Measurements from ENCODE around the gene PLD4.

PLD4 gene

DNA sequence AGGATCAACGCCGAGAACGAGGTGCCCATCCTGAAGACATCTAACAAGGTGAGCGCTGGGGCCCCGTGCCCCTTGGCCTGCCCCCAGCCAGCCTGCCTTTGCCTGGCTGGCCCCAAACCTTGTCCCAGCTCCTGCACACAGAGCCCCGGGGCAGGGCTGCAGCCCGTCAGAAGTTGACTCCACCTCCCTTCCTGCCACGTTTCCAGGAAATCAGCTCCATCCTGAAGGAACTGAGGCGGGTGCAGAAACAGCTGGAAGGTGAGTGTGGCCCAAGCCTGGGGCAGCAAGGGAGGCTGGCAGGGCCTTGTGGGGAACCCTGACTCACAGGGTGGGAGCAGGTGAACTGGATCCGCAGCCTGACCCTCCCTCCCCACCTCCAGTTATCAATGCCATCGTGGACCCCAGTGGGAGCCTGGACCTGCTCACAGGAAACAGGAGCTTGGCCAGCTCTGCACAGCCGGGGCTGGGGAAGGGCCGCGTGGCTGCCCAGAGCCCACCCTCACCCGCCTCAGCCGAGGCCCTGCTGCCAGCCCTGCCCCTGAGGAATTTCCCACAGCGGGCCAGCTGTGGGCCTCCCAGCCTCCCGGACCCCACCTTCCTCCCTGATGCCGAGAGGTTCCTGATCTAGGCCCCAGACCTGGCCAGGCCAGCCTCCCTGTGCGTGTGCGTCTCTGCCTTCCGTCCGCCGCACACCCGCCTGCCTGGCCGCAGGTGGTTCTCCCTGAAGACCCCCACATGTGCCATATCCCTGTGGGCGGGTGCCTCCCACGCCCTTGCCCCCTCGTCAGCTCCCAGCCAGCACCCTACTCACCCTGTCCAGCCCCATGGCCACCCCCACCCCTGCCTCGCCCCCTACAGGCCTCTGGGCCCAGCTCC, 30.1 kb upstream of the PLD4 start:
- no peak overlapping the region for H4K8ac ChIP-seq (ENCODE audit: low read length)
- no peak overlapping the region for H2BK12ac ChIP-seq (ENCODE audit: low read length in 2 of 2)
- H3K18ac ChIP-seq (ENCODE audit: low read depth in 1 of 2, low read length in 2 of 2): no peak overlapping the region
- peaks cover 17 to 58% of the 10 kb centered on the region in 2 experiments for H3K36me3 ChIP-seq (ENCODE audit: control insufficient read depth in 1 of 2, insufficient read depth in 2 of 2, low read depth in 1 of 2, low read length in 2 of 2)
- no peaks in the 10 kb centered on the region for H3K79me1 ChIP-seq (replicated peaks; ENCODE audit: low read length, poor library complexity, severe bottlenecking)
- DNase-seq: no peak
- no peak overlapping the region for H2BK5ac ChIP-seq (ENCODE audit: low read depth, low read length, poor library complexity, severe bottlenecking)
- H3K4ac ChIP-seq (ENCODE audit: low read depth in 1 of 2, low read length in 2 of 2): no peak overlapping the region
- no peak overlapping the region for H4K91ac ChIP-seq (ENCODE audit: low read length)
- no peak overlapping the region for H3K4me2 ChIP-seq (ENCODE audit: low read length, poor library complexity, severe bottlenecking)
- no peaks in the 10 kb centered on the region for H3K9me3 ChIP-seq (ENCODE audit: control insufficient read depth, low read length)
- 93% methylated on average over 29 of the region's 30 CpGs for WGBS
- H2BK15ac ChIP-seq (ENCODE audit: low read depth, poor library complexity, severe bottlenecking): no peak overlapping the region
- no peak overlapping the region for H3K14ac ChIP-seq (ENCODE audit: low read length in 2 of 2)
- no peak overlapping the region for H3K23ac ChIP-seq (ENCODE audit: low read length in 2 of 2)
- H2AFZ ChIP-seq (ENCODE audit: low read depth, low read length): no peak overlapping the region
- peaks cover 16% of the 10 kb centered on the region for H3K4me1 ChIP-seq (ENCODE audit: control insufficient read depth, insufficient read depth, low read depth, low read length)
- no peak overlapping the region for H3K4me3 ChIP-seq (ENCODE audit: insufficient read depth in 1 of 2, low read depth in 1 of 2, low read length in 2 of 2)
- H3K27me3 ChIP-seq (ENCODE audit: control insufficient read depth in 1 of 2, insufficient read depth in 1 of 2, low read length in 2 of 2): no peaks in the 10 kb centered on the region
- no peak overlapping the region for H3K27ac ChIP-seq (ENCODE audit: low read length, poor library complexity, severe bottlenecking)
- no peak overlapping the region for H2BK120ac ChIP-seq (ENCODE audit: low read depth, low read length)
- H3K9ac ChIP-seq (ENCODE audit: low read length): no peak overlapping the region
- H2AK5ac ChIP-seq (ENCODE audit: low read length, severe bottlenecking): no peak overlapping the region

- Histone ChIP-seq H2AFZ (ENCODE audit: low read depth, low read length) (no peak overlapping the region), H2BK12ac (ENCODE audit: low read length in 2 of 2) (no peak overlapping the region), H3K9me3 (ENCODE audit: control insufficient read depth, low read length) (no peaks in the 10 kb centered on the region), H2AK5ac (ENCODE audit: low read length, severe bottlenecking) (no peak overlapping the region), H3K79me1 (replicated peaks; ENCODE audit: low read length, poor library complexity, severe bottlenecking) (no peaks in the 10 kb centered on the region), H3K4me2 (ENCODE audit: low read length, poor library complexity, severe bottlenecking) (no peak overlapping the region), H3K18ac (ENCODE audit: low read depth in 1 of 2, low read length in 2 of 2) (no peak overlapping the region), H2BK120ac (ENCODE audit: low read depth, low read length) (no peak overlapping the region), H3K23ac (ENCODE audit: low read length in 2 of 2) (no peak overlapping the region), H3K27me3 (ENCODE audit: control insufficient read depth in 1 of 2, insufficient read depth in 1 of 2, low read length in 2 of 2) (no peaks in the 10 kb centered on the region), H4K8ac (ENCODE audit: low read length) (no peak overlapping the region), H3K36me3 (ENCODE audit: control insufficient read depth in 1 of 2, insufficient read depth in 2 of 2, low read depth in 1 of 2, low read length in 2 of 2) (peaks cover 17 to 57% of the 10 kb centered on the region in 2 experiments), H3K27ac (ENCODE audit: low read length, poor library complexity, severe bottlenecking) (no peak overlapping the region), H3K4me1 (ENCODE audit: control insufficient read depth, insufficient read depth, low read depth, low read length) (peaks cover 16% of the 10 kb centered on the region), H3K9ac (ENCODE audit: low read length) (no peak overlapping the region), H3K4ac (ENCODE audit: low read depth in 1 of 2, low read length in 2 of 2) (no peak overlapping the region), H3K14ac (ENCODE audit: low read length in 2 of 2) (no peak overlapping the region), H3K4me3 (ENCODE audit: insufficient read depth in 1 of 2, low read depth in 1 of 2, low read length in 2 of 2) (no peak overlapping the region), H2BK15ac (ENCODE audit: low read depth, poor library complexity, severe bottlenecking) (no peak overlapping the region), H4K91ac (ENCODE audit: low read length) (no peak overlapping the region), H2BK5ac (ENCODE audit: low read depth, low read length, poor library complexity, severe bottlenecking) (no peak overlapping the region)
- DNase-seq: no peak
- 96% methylated on average over 9 of the region's 9 CpGs for WGBS
These were observed 29.4 kb upstream of the PLD4 start for GRCh38 chr14:104895207-104895785.

DNA sequence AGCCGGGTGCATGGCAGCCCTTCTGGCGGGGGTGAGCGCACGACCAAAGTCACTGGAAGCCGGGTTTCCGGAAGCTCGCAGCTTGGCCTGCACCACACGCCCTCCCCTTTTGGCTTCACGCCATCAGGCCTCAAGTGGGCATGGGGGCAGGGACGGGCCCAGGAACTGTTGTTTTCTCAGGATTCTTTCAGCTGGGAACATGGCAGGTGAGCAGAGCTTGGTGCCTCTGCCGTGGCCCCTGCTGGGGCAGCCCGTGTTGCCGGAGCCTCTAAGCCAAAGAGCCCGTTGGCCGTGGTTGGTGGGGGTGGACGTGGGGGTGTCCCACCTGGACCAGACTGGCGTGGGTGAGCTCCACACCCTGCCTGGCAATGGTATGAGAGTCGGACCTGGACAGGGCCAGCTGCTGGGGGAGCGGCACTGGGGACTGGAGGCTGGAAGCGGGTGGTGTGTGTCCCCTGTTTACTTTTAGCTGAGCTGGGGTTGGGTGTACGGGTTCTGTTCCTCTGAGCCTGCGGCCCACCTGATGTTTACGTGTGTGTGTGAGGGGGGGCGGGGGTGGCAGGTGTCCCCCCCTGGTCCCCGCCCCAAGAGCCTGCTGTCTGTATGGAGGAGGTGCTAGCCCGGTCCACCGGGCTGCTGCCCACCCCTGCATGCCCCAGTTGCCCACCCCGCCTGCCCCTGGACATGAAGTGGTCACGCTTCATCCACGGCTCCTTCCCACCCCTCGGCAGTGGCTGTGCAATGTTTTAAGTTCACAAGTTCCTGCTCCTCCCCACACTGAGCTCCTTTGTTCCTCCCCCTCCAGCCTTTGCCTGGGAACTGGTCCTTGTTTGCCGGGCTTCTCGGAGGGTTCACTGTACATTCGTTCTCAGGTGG, 28.7 kb upstream of the PLD4 start:
- Histone ChIP-seq H2BK15ac (ENCODE audit: low read depth, poor library complexity, severe bottlenecking) (peak overlapping the region; percentile 8), H3K14ac (ENCODE audit: low read length in 2 of 2) (no peak overlapping the region), H3K23ac (ENCODE audit: low read length in 2 of 2) (no peak overlapping the region), H3K27ac (ENCODE audit: low read length, poor library complexity, severe bottlenecking) (no peak overlapping the region), H3K18ac (ENCODE audit: low read depth in 1 of 2, low read length in 2 of 2) (no peak overlapping the region), H4K91ac (ENCODE audit: low read length) (no peak overlapping the region), H3K27me3 (ENCODE audit: control insufficient read depth in 1 of 2, insufficient read depth in 1 of 2, low read length in 2 of 2) (no peaks in the 10 kb centered on the region), H3K4me3 (ENCODE audit: insufficient read depth in 1 of 2, low read depth in 1 of 2, low read length in 2 of 2) (no peak overlapping the region), H2BK120ac (ENCODE audit: low read depth, low read length) (no peak overlapping the region), H3K9ac (ENCODE audit: low read length) (no peak overlapping the region), H2BK12ac (ENCODE audit: low read length in 2 of 2) (no peak overlapping the region), H3K79me1 (replicated peaks; ENCODE audit: low read length, poor library complexity, severe bottlenecking) (no peaks in the 10 kb centered on the region), H3K4me2 (ENCODE audit: low read length, poor library complexity, severe bottlenecking) (no peak overlapping the region), H3K36me3 (ENCODE audit: control insufficient read depth in 1 of 2, insufficient read depth in 2 of 2, low read depth in 1 of 2, low read length in 2 of 2) (peaks cover 17 to 57% of the 10 kb centered on the region in 2 experiments), H4K8ac (ENCODE audit: low read length) (no peak overlapping the region), H3K4me1 (ENCODE audit: control insufficient read depth, insufficient read depth, low read depth, low read length) (peaks cover 16% of the 10 kb centered on the region), H2BK5ac (ENCODE audit: low read depth, low read length, poor library complexity, severe bottlenecking) (no peak overlapping the region), H2AK5ac (ENCODE audit: low read length, severe bottlenecking) (no peak overlapping the region), H2AFZ (ENCODE audit: low read depth, low read length) (no peak overlapping the region), H3K9me3 (ENCODE audit: control insufficient read depth, low read length) (no peaks in the 10 kb centered on the region), H3K4ac (ENCODE audit: low read depth in 1 of 2, low read length in 2 of 2) (no peak overlapping the region)
- DNase-seq: no peak
- whole genome bisulfite sequencing: 89% methylated on average over 30 of the region's 34 CpGs
